ENCODE data around the gene RAD23B. TPM values are rescaled to one million over a fixed set of nuclear protein-coding genes. Genes with fewer than 3 reads are reported as not detected.
A peak's percentile ranks its signal among the peaks of the same experiment; 100 is the strongest.

Gene RAD23B
- total RNA-seq = 10 to 100 TPM; 69.8 to 86.2 TPM
- 100 to 1,000 TPM; 109 to 130 TPM for polyA plus RNA-seq (ENCODE audit: insufficient read length in 2 of 2)
- long read RNA-seq, donor 1, full-length matches to known transcripts = 18 of 218 reads
- long read RNA-seq, donor 1, partial matches to known transcripts = 200 of 218 reads
- long read RNA-seq, donor 1, other reads (novel, unspliced or antisense) = 0 of 218 reads
- long read RNA-seq, donor 2, full-length matches to known transcripts = 12 of 61 reads
- long read RNA-seq, donor 2, partial matches to known transcripts = 49 of 61 reads
- long read RNA-seq, donor 2, other reads (novel, unspliced or antisense) = 0 of 61 reads
- long read RNA-seq, donor 3, full-length matches to known transcripts = 12 of 80 reads
- long read RNA-seq, donor 3, partial matches to known transcripts = 68 of 80 reads
- long read RNA-seq, donor 3, other reads (novel, unspliced or antisense) = 0 of 80 reads
- long read RNA-seq, donor 4, full-length matches to known transcripts = 12 of 86 reads
- long read RNA-seq, donor 4, partial matches to known transcripts = 74 of 86 reads
- long read RNA-seq, donor 4, other reads (novel, unspliced or antisense) = 0 of 86 reads

DNA sequence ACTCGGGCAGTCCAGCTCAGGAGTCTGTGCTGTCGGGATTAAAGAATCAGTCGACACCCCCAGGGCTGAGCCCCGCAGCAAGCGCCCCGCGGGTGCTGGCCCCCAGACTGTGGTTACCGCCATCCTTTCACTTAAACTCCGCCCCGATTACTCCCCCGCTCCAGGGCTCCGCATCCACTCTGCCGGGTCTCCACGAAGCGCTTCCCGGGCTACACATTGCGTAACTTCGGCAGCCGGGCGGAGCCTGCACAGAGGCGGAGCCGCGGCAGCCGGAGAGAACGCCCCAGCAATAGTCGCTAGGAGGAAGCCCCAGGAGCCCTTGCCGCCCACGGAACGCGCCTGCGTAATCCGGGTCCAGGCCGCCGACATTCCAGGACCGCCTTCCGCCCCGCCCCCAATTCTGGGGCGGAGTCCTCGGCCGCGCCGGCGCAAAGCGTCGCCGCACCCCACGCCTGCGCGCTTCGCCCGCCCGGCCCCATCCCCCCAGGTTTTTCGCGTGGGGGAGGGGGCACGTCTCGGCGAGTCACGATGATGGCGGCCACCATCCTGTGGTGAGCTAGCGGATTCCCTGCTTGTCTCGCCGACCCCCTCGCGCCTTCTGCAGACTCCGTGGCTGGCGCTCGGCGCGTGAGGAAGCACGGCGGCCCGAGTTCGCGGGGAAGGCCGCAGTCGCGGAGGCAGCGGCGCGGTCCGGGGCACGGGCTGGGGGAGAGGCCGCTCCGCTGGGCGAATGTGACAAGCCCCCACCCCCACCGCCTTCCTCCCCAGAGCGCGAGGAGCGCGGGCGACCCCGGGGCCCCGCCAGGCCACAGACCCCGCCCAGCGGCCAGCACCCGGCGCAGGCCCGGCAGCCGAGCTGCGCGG, at the start of gene RAD23B:
RAD23B (plus strand) TSS at position 521 of the 864 bp plus-strand sequence. CDS start 351 bp downstream, outside the sequence.
- Histone ChIP-seq H3K9me3 (ENCODE audit: control insufficient read depth, insufficient read depth, low read length) (no peaks in the 10 kb centered on the region), H3K4me1 (ENCODE audit: control insufficient read depth, insufficient read depth, low read length) (no peaks in the 10 kb centered on the region), H3K4me3 (ENCODE audit: low read depth, low read length) (peak within 1 kb of the TSS; percentile 85), H3K27ac (ENCODE audit: low read depth, low read length) (peak within 1 kb of the TSS; percentile 94), H3K27me3 (ENCODE audit: control insufficient read depth, insufficient read depth, low read length) (no peaks in the 10 kb centered on the region), H3K36me3 (ENCODE audit: control insufficient read depth, insufficient read depth, low read length) (peaks cover 4% of the 10 kb centered on the region)
- peak; percentile 94 to 99 (median 97) for DNase-seq (ENCODE audit: low read depth in 4 of 6, low spot score in 6 of 6)
- under 1% methylated on average over 97 of the region's 101 CpGs for WGBS (ENCODE audit: insufficient coverage)

DNA sequence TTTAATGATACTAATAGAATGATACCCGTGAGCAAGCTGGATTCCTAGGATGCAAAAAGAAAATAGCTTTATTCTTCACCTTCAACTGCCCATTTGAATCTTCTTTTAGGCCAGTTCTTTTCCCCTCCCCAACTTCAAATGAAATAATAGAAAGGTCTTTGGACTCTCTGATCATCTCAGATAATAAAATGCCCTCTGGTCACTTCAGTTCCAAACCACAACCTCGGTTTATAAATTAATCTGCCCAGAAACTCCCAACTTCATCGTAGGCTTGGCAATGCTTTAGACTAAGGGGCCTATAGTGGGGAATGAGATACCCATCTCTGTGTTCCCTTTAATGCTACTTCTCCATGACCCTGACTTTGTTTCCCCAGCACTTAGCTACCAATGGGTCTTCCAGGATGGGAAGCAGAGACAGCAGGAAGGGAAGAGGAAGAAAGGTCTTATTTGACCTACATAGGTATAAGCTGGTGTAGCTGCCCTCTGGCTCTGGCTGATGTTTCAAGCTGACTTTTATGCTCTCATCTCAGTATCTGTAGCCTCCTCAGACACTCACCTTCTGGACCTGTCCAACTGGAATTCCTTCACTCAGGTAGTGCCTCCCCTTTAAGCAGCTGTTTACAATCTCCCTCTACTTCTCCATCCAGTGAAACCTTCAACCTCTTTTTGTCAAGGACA, 47.2 kb upstream of the RAD23B start:
- H3K9me3 ChIP-seq (ENCODE audit: control insufficient read depth, insufficient read depth, low read length) = no peaks in the 10 kb centered on the region
- WGBS (ENCODE audit: insufficient coverage) = no CpG with 5 or more reads among the region's 3 CpGs
- no peak overlapping the region for H3K27ac ChIP-seq (ENCODE audit: low read depth, low read length)
- H3K4me1 ChIP-seq (ENCODE audit: control insufficient read depth, insufficient read depth, low read length) = no peaks in the 10 kb centered on the region
- no peaks in the 10 kb centered on the region for H3K36me3 ChIP-seq (ENCODE audit: control insufficient read depth, insufficient read depth, low read length)
- H3K27me3 ChIP-seq (ENCODE audit: control insufficient read depth, insufficient read depth, low read length) = no peaks in the 10 kb centered on the region
- DNase-seq (ENCODE audit: low read depth in 4 of 6, low spot score in 6 of 6) = no peak
- H3K4me3 ChIP-seq (ENCODE audit: low read depth, low read length) = no peak overlapping the region

- no peaks in the 10 kb centered on the region for H3K4me1 ChIP-seq (ENCODE audit: control insufficient read depth, insufficient read depth, low read length)
- H3K4me3 ChIP-seq (ENCODE audit: low read depth, low read length) = no peak overlapping the region
- H3K27ac ChIP-seq (ENCODE audit: low read depth, low read length) = no peak overlapping the region
- no peaks in the 10 kb centered on the region for H3K27me3 ChIP-seq (ENCODE audit: control insufficient read depth, insufficient read depth, low read length)
- no peaks in the 10 kb centered on the region for H3K36me3 ChIP-seq (ENCODE audit: control insufficient read depth, insufficient read depth, low read length)
- no peaks in the 10 kb centered on the region for H3K9me3 ChIP-seq (ENCODE audit: control insufficient read depth, insufficient read depth, low read length)
- WGBS (ENCODE audit: insufficient coverage) = 100% methylated on average over 5 of the region's 6 CpGs
- no peak for DNase-seq (ENCODE audit: low read depth in 4 of 6, low spot score in 6 of 6)
These were observed 45.2 kb upstream of the RAD23B start for GRCh38 chr9:107237873-107238272.

GRCh38 chr9:107239474-107239873, 43.6 kb upstream of the RAD23B start:
- WGBS (ENCODE audit: insufficient coverage) = 100% methylated on average over 1 of the region's 2 CpGs
- DNase-seq (ENCODE audit: low read depth in 4 of 6, low spot score in 6 of 6) = no peak
- H3K4me3 ChIP-seq (ENCODE audit: low read depth, low read length) = no peak overlapping the region
- no peaks in the 10 kb centered on the region for H3K9me3 ChIP-seq (ENCODE audit: control insufficient read depth, insufficient read depth, low read length)
- no peaks in the 10 kb centered on the region for H3K36me3 ChIP-seq (ENCODE audit: control insufficient read depth, insufficient read depth, low read length)
- H3K27ac ChIP-seq (ENCODE audit: low read depth, low read length) = no peak overlapping the region
- no peaks in the 10 kb centered on the region for H3K4me1 ChIP-seq (ENCODE audit: control insufficient read depth, insufficient read depth, low read length)
- no peaks in the 10 kb centered on the region for H3K27me3 ChIP-seq (ENCODE audit: control insufficient read depth, insufficient read depth, low read length)

DNA sequence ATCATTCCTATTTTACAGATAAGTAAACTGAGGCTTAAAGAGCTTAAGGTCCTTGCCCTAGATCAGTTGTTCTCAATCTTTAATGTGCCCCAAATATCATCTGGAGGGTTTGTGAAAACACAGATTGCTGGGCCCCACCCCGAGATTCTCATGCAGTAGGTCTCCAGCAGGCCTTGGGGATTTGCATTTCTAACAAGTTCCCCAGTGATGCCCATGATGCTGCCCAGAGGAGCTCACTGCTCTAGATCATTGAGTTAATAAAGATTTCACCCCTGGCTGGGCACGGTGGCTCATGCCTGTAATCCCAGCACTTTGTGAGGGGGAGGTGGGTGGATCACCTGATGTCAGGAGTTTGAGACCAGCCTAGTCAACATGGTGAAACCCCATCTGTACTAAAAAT, 42.8 kb upstream of the RAD23B start:
- 83% methylated on average over 1 of the region's 2 CpGs for WGBS (ENCODE audit: insufficient coverage)
- Histone ChIP-seq H3K27me3 (ENCODE audit: control insufficient read depth, insufficient read depth, low read length) (no peaks in the 10 kb centered on the region), H3K4me3 (ENCODE audit: low read depth, low read length) (no peak overlapping the region), H3K27ac (ENCODE audit: low read depth, low read length) (no peak overlapping the region), H3K36me3 (ENCODE audit: control insufficient read depth, insufficient read depth, low read length) (no peaks in the 10 kb centered on the region), H3K9me3 (ENCODE audit: control insufficient read depth, insufficient read depth, low read length) (no peaks in the 10 kb centered on the region), H3K4me1 (ENCODE audit: control insufficient read depth, insufficient read depth, low read length) (no peaks in the 10 kb centered on the region)
- no peak for DNase-seq (ENCODE audit: low read depth in 4 of 6, low spot score in 6 of 6)

DNA sequence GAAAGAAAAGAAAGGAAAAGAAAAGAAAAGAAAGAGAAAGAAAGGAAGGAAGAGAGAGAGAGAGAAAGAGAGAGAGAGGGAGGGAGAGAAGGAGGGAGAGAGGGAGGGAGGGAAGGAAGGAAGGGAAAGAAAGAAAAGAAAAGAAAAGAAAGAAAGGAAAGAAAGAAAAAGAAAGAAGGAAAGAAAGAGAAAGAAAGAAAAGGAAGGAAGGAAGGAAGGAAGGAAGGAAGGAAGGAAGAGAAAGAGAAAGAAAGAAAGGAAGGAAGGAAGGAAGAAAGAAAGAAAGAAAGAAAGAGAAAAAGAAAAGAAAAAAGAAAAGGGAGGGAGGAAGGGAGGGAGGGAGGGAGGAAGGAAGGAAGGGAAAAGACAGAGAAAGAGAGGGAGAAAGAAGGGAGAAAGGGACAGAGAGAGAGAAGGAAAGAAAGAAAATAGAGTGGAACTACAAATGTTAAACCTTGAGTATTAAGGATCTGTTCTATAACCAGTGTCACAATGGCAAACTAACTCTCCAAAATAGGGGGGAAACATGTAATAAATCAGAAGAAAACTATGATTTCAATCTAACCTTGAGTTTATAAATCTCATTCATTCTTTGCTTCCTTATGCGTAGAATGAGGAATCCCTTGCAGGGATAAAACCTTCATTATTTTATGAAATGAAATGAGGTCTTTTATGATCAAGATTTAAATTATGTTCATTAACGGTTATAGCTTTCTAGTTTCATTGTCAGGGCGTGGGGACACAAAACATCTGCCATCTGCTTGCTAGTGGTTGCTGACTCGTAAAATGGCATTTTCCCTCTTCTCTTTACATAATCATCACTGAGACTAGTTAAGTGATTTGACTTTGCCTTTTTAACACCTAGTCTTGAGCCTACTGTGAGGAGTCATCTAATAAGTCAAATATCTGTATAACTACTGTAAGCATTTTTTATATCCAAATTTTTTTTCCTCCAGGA, 40.7 kb upstream of the RAD23B start:
- no peaks in the 10 kb centered on the region for H3K4me1 ChIP-seq (ENCODE audit: control insufficient read depth, insufficient read depth, low read length)
- H3K27ac ChIP-seq (ENCODE audit: low read depth, low read length) = no peak overlapping the region
- no peaks in the 10 kb centered on the region for H3K36me3 ChIP-seq (ENCODE audit: control insufficient read depth, insufficient read depth, low read length)
- DNase-seq (ENCODE audit: low read depth in 4 of 6, low spot score in 6 of 6) = peak in 1 of 6 donors; percentile 80
- WGBS (ENCODE audit: insufficient coverage) = no CpG with 5 or more reads among the region's 4 CpGs
- no peak overlapping the region for H3K4me3 ChIP-seq (ENCODE audit: low read depth, low read length)
- H3K27me3 ChIP-seq (ENCODE audit: control insufficient read depth, insufficient read depth, low read length) = no peaks in the 10 kb centered on the region
- no peaks in the 10 kb centered on the region for H3K9me3 ChIP-seq (ENCODE audit: control insufficient read depth, insufficient read depth, low read length)

GRCh38 chr9:107243742-107244141, 39.3 kb upstream of the RAD23B start:
- DNase-seq (ENCODE audit: low read depth in 4 of 6, low spot score in 6 of 6) = no peak
- H3K9me3 ChIP-seq (ENCODE audit: control insufficient read depth, insufficient read depth, low read length) = no peaks in the 10 kb centered on the region

GRCh38 chr9:107246259-107247254, 36.5 kb upstream of the RAD23B start:
- Histone ChIP-seq H3K27ac (ENCODE audit: low read depth, low read length) (no peak overlapping the region), H3K9me3 (ENCODE audit: control insufficient read depth, insufficient read depth, low read length) (no peaks in the 10 kb centered on the region), H3K27me3 (ENCODE audit: control insufficient read depth, insufficient read depth, low read length) (no peaks in the 10 kb centered on the region), H3K36me3 (ENCODE audit: control insufficient read depth, insufficient read depth, low read length) (no peaks in the 10 kb centered on the region), H3K4me3 (ENCODE audit: low read depth, low read length) (no peak overlapping the region), H3K4me1 (ENCODE audit: control insufficient read depth, insufficient read depth, low read length) (no peaks in the 10 kb centered on the region)
- WGBS (ENCODE audit: insufficient coverage) = 89% methylated on average over 2 of the region's 5 CpGs
- no peak for DNase-seq (ENCODE audit: low read depth in 4 of 6, low spot score in 6 of 6)

More at GRCh38 chr9:107243742-107244141, 39.3 kb upstream of the RAD23B start:
- Histone ChIP-seq H3K36me3 (ENCODE audit: control insufficient read depth, insufficient read depth, low read length) (no peaks in the 10 kb centered on the region), H3K4me3 (ENCODE audit: low read depth, low read length) (no peak overlapping the region), H3K27ac (ENCODE audit: low read depth, low read length) (no peak overlapping the region), H3K4me1 (ENCODE audit: control insufficient read depth, insufficient read depth, low read length) (no peaks in the 10 kb centered on the region), H3K27me3 (ENCODE audit: control insufficient read depth, insufficient read depth, low read length) (no peaks in the 10 kb centered on the region)
- WGBS (ENCODE audit: insufficient coverage) = no CpG with 5 or more reads among the region's 5 CpGs

All from spinal cord (tissue), 10 donors.